ENCODE results near the gene SRSF4. TPM values are rescaled to one million over a fixed set of nuclear protein-coding genes. Genes with fewer than 3 reads are reported as not detected.

SRSF4 gene
- total RNA-seq, 1 donor from 2014 or later = 67.8 TPM

- intact Hi-C loops (cut with DNase I) = loop anchor here (2.0 to 10.0 kb wide), 4 partner anchors 58 to 1594 kb away; partner anchors contain the start of gene SRSF4
- TF ChIP-seq CTCF (IDR thresholded peaks at IDR 0.05) (no peak), POLR2AphosphoS5 (IDR thresholded peaks at IDR 0.05; ENCODE audit: insufficient read depth in 1 of 2, low read depth in 1 of 2) (peak in 1 of 2 donors; percentile 51), POLR2A (IDR thresholded peaks at IDR 0.05) (no peak)
- peaks cover 66% of the 10 kb centered on the region for H3K4me1 ChIP-seq
- peak overlapping the region; percentile 67 to 75 for H3K4me3 ChIP-seq
- H3K27me3 ChIP-seq = no peaks in the 10 kb centered on the region
- no peaks in the 10 kb centered on the region for H3K9me3 ChIP-seq
- no peaks in the 10 kb centered on the region for H3K36me3 ChIP-seq
- DNase-seq (ENCODE audit: extremely low spot score in 2 of 2) = no peak
- peak overlapping the region; percentile 94 for H3K27ac ChIP-seq
These were observed 58.4 kb downstream of the SRSF4 start for GRCh38 chr1:29123053-29123886.

- peak overlapping the region; percentile 94 for H3K27ac ChIP-seq
- peak overlapping the region; percentile 67 to 75 for H3K4me3 ChIP-seq
- no peak for DNase-seq (ENCODE audit: extremely low spot score in 2 of 2)
- H3K9me3 ChIP-seq = no peaks in the 10 kb centered on the region
- intact Hi-C loops (cut with DNase I) = loop anchor here (2.0 to 10.0 kb wide), 4 partner anchors 58 to 1595 kb away; partner anchors contain the start of gene SRSF4
- H3K27me3 ChIP-seq = no peaks in the 10 kb centered on the region
- H3K4me1 ChIP-seq = peaks cover 66% of the 10 kb centered on the region
- H3K36me3 ChIP-seq = no peaks in the 10 kb centered on the region
- peak in 1 of 2 donors; percentile 77 for TF ChIP-seq POLR2AphosphoS5 (IDR thresholded peaks at IDR 0.05; ENCODE audit: insufficient read depth in 1 of 2, low read depth in 1 of 2)
- TF ChIP-seq CTCF (IDR thresholded peaks at IDR 0.05) = no peak
These were observed 59.0 kb downstream of the SRSF4 start for GRCh38 chr1:29122682-29123052.

- no peaks in the 10 kb centered on the region for H3K36me3 ChIP-seq
- H3K4me1 ChIP-seq = peaks cover 66% of the 10 kb centered on the region
- TF ChIP-seq POLR2AphosphoS5 (IDR thresholded peaks at IDR 0.05; ENCODE audit: insufficient read depth in 1 of 2, low read depth in 1 of 2) = peak in 1 of 2 donors; percentile 26
- peak in 1 of 2 donors; percentile 18 for TF ChIP-seq POLR2A (IDR thresholded peaks at IDR 0.05)
- TF ChIP-seq CTCF (IDR thresholded peaks at IDR 0.05) = no peak
- no peaks in the 10 kb centered on the region for H3K9me3 ChIP-seq
- no peak for DNase-seq (ENCODE audit: extremely low spot score in 2 of 2)
- H3K4me3 ChIP-seq = peak overlapping the region; percentile 67 to 75
- H3K27ac ChIP-seq = peak overlapping the region; percentile 94
- intact Hi-C loops (cut with DNase I) = loop anchor here (2.0 to 10.0 kb wide), 4 partner anchors 59 to 1595 kb away; partner anchors contain the start of gene SRSF4
- no peaks in the 10 kb centered on the region for H3K27me3 ChIP-seq
These were observed 59.6 kb downstream of the SRSF4 start for GRCh38 chr1:29121936-29122681.

GRCh38 chr1:29121516-29121935, 60.2 kb downstream of the SRSF4 start:
- H3K4me1 ChIP-seq = peaks cover 66% of the 10 kb centered on the region
- intact Hi-C loops (cut with DNase I) = loop anchor here (5.0 to 10.0 kb wide), 3 partner anchors 79 to 1596 kb away; no protein-coding TSS in a partner anchor
- peak overlapping the region; percentile 94 for H3K27ac ChIP-seq
- H3K27me3 ChIP-seq = no peaks in the 10 kb centered on the region
- DNase-seq (ENCODE audit: extremely low spot score in 2 of 2) = no peak
- peak overlapping the region; percentile 67 to 75 for H3K4me3 ChIP-seq
- H3K9me3 ChIP-seq = no peaks in the 10 kb centered on the region
- TF ChIP-seq POLR2A (IDR thresholded peaks at IDR 0.05) = no peak
- no peak for TF ChIP-seq POLR2AphosphoS5 (IDR thresholded peaks at IDR 0.05; ENCODE audit: insufficient read depth in 1 of 2, low read depth in 1 of 2)
- no peak for TF ChIP-seq CTCF (IDR thresholded peaks at IDR 0.05)
- no peaks in the 10 kb centered on the region for H3K36me3 ChIP-seq

Data from vagina (tissue), 2 donors.